GM23248 (cell line): ENCODE data around the gene TLE6. TPM values are rescaled to one million over a fixed set of nuclear protein-coding genes. Genes with fewer than 3 reads are reported as not detected.

ENCODE experiments used
- DNase-seq: peaks from one replicate; pipeline ENCODE4 v3.0.0-alpha.2; 2015
- H2AFZ ChIP-seq: fragments of 200-600 bp; sonication (generic); 2 replicates; pipeline ENCODE4 v1.6.1; 2016; ENCODE audit warnings: antibody characterized with exemption
- H3F3A ChIP-seq: fragments of 200-600 bp; sonication (generic); 2 replicates; pipeline ENCODE4 v1.6.1; 2016; ENCODE audit warnings: mild to moderate bottlenecking, antibody characterized with exemption, mixed run types; ENCODE audit not compliant: insufficient read depth
- H3K27ac ChIP-seq: fragments of 200-600 bp; sonication (generic); 2 replicates; pipeline ENCODE4 v1.5.1; 2016; ENCODE audit warnings: mild to moderate bottlenecking
- H3K27me3 ChIP-seq: fragments of 200-600 bp; sonication (generic); replicated peaks from 2 replicates; pipeline ENCODE4 v1.6.1; 2016; ENCODE audit warnings: mild to moderate bottlenecking; ENCODE audit not compliant: insufficient read depth
- H3K36me3 ChIP-seq: fragments of 200-600 bp; sonication (generic); 2 replicates; pipeline ENCODE4 v1.6.1; 2016; ENCODE audit warnings: low read depth, mild to moderate bottlenecking
- H3K4me1 ChIP-seq: fragments of 200-600 bp; sonication (generic); 2 replicates; pipeline ENCODE4 v1.6.1; 2016; ENCODE audit warnings: mild to moderate bottlenecking; ENCODE audit not compliant: insufficient read depth
- H3K4me2 ChIP-seq: fragments of 200-600 bp; sonication (generic); one replicate; pipeline ENCODE4 v1.6.1; 2016; ENCODE audit warnings: mild to moderate bottlenecking; ENCODE audit not compliant: unreplicated experiment
- H3K4me3 ChIP-seq: fragments of 200-600 bp; sonication (generic); 2 replicates; pipeline ENCODE4 v1.5.1; 2016; ENCODE audit warnings: mild to moderate bottlenecking
- H3K79me2 ChIP-seq: fragments of 200-600 bp; sonication (generic); 2 replicates; pipeline ENCODE4 v1.6.1; 2016; ENCODE audit warnings: mild to moderate bottlenecking; ENCODE audit not compliant: insufficient read depth
- H3K9ac ChIP-seq: fragments of 200-600 bp; sonication (generic); 2 replicates; pipeline ENCODE4 v1.6.1; 2016; ENCODE audit warnings: mild to moderate bottlenecking
- H3K9me2 ChIP-seq: fragments of 200-600 bp; sonication (generic); 2 replicates; pipeline ENCODE4 v1.6.1; 2016; ENCODE audit warnings: mixed run types, mild to moderate bottlenecking, moderate library complexity; ENCODE audit not compliant: insufficient read depth
- H3K9me3 ChIP-seq: fragments of 200-600 bp; sonication (generic); one replicate; pipeline ENCODE4 v1.6.1; 2017; ENCODE audit warnings: low read depth
- H4K20me1 ChIP-seq: fragments of 200-600 bp; sonication (generic); 2 replicates; pipeline ENCODE4 v1.6.0; 2016; ENCODE audit not compliant: insufficient read depth
- EZH2 ChIP-seq: fragments of 200-600 bp; sonication (generic); IDR thresholded peaks from 2 replicates; pipeline ENCODE4 v1.6.1; 2018; ENCODE audit warnings: antibody characterized with exemption, mild to moderate bottlenecking; ENCODE audit not compliant: insufficient read depth, poor library complexity, severe bottlenecking
- EZH2phosphoT487 ChIP-seq: fragments of 200-600 bp; sonication (generic); IDR thresholded peaks from 2 replicates; pipeline ENCODE4 v1.6.1; 2018; ENCODE audit warnings: antibody characterized with exemption, moderate library complexity, mild to moderate bottlenecking, low read depth; ENCODE audit not compliant: insufficient read depth
- WGBS, 2 experiments: methylation state at CpG; one replicate each; pipeline ENCODE4 v1.1.6; 2015 to 2017; ENCODE audit warnings: low lambda C conversion rate in 2 of 2, low coverage in 1 of 2; ENCODE audit errors: missing lambda C conversion rate in 2 of 2; 5-methylcytosine and 5-hydroxymethylcytosine counted together
- in situ Hi-C: fragments of 300-500 bp; cut with MboI; formaldehyde crosslinking; loops from 2 replicates; pipeline ENCODE4 v1.15.0; 2020
- polyA plus RNA-seq: library from polyadenylated mRNA; unstranded; fragments of >200 nt; fragmentation: Nextera tagmentation; extraction: Ambion mirVana; gene quantifications from 2 replicates; pipeline ENCODE4 v1.2.1, GENCODE V29; 2016
- total RNA-seq: library from RNA; depleted of rRNA; stranded (reverse); fragments of >200 nt; shearing (Covaris generic); gene quantifications from 2 replicates; pipeline ENCODE4 v1.2.3, GENCODE V29; 2014

The TLE6 gene
- total and polyA plus RNA-seq, 2 experiments from 2014 or later = 0.21 to 0.65 TPM

DNA sequence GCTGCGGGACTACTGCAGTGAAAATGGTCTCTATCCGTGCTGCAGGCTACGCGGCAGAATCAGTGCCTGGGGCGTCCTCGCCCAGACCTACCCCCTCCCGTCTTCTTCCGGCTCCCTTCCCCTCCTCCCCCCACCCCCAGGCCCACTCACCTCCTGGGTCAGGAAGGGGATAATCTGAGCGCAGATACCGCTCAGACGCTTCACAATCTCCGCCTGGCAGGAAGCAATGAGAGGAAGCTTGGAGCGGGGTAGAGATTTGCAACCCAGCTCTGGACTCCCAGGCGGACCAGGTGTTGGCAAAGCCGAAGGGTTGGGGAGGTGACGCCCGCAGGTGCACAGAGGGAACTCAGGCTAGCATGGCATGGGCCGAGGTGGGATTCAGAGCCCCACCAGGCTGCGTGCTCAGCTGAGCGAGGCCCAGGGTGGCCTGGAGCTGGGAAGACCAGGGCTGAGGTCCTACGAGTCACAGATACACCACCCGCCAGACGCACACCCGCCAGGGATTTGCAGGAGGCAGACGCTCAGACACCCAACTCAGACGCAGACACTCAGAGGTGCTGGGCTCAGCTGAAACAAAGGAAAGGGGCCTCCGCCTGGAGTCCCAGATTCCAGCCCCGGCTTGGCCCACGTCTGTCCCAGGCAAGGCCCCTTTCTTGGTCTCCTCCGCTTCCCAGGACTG is 47.6 kb downstream of the TLE6 start:
- Histone ChIP-seq H2AFZ (no peak overlapping the region), H3K9ac (no peak overlapping the region), H3K9me2 (no peaks in the 10 kb centered on the region), H3K27ac (no peak overlapping the region), H3K79me2 (no peaks in the 10 kb centered on the region), H3K4me2 (no peak overlapping the region), H3K27me3 (no peaks in the 10 kb centered on the region), H3K9me3 (no peaks in the 10 kb centered on the region), H4K20me1 (no peaks in the 10 kb centered on the region), H3K36me3 (no peaks in the 10 kb centered on the region), H3K4me3 (no peak overlapping the region), H3K4me1 (no peaks in the 10 kb centered on the region), H3F3A (no peaks in the 10 kb centered on the region)
- 91% methylated on average over 24 to 29 of the region's 30 CpGs for whole genome bisulfite sequencing, 2 experiments
- in situ Hi-C loops = no loop called here
- no peak for DNase-seq
- TF ChIP-seq EZH2phosphoT487 (no peak), EZH2 (no peak)

- no peak overlapping the region for H3K27ac ChIP-seq
- DNase-seq = no peak
- H3K79me2 ChIP-seq = no peaks in the 10 kb centered on the region
- WGBS, 2 experiments = 84 to 90% methylated on average over 8 to 9 of the region's 9 CpGs
- no peaks in the 10 kb centered on the region for H3F3A ChIP-seq
- no peaks in the 10 kb centered on the region for H3K9me3 ChIP-seq
- no peak overlapping the region for H3K9ac ChIP-seq
- TF ChIP-seq EZH2 (no peak), EZH2phosphoT487 (no peak)
- in situ Hi-C loops = no loop called here
- no peaks in the 10 kb centered on the region for H3K27me3 ChIP-seq
- H4K20me1 ChIP-seq = no peaks in the 10 kb centered on the region
- H3K9me2 ChIP-seq = no peaks in the 10 kb centered on the region
- no peak overlapping the region for H3K4me3 ChIP-seq
- no peak overlapping the region for H3K4me2 ChIP-seq
- no peaks in the 10 kb centered on the region for H3K36me3 ChIP-seq
- H3K4me1 ChIP-seq = no peaks in the 10 kb centered on the region
- H2AFZ ChIP-seq = no peak overlapping the region
Measured at GRCh38 chr19:3025549-3025886, 48.2 kb downstream of the TLE6 start.

- Histone ChIP-seq H3K9me3 (no peaks in the 10 kb centered on the region), H3K79me2 (no peaks in the 10 kb centered on the region), H3K4me1 (no peaks in the 10 kb centered on the region), H3K4me3 (no peak overlapping the region), H3K4me2 (no peak overlapping the region), H3K27ac (no peak overlapping the region), H3K9me2 (no peaks in the 10 kb centered on the region), H2AFZ (no peak overlapping the region), H3K27me3 (no peaks in the 10 kb centered on the region), H4K20me1 (no peaks in the 10 kb centered on the region), H3K9ac (no peak overlapping the region), H3K36me3 (no peaks in the 10 kb centered on the region), H3F3A (0 out of 2 replicates have a peak, but pooled peaks cover 4% of the 10 kb centered on the region)
- WGBS, 2 experiments = 80 to 92% methylated on average over 1 of the region's 1 CpG
- in situ Hi-C loops = no loop called here
- TF ChIP-seq EZH2 = no peak
- no peak for TF ChIP-seq EZH2phosphoT487
- no peak for DNase-seq
Measured at GRCh38 chr19:3026768-3027167, 49.4 kb downstream of the TLE6 start.

DNA sequence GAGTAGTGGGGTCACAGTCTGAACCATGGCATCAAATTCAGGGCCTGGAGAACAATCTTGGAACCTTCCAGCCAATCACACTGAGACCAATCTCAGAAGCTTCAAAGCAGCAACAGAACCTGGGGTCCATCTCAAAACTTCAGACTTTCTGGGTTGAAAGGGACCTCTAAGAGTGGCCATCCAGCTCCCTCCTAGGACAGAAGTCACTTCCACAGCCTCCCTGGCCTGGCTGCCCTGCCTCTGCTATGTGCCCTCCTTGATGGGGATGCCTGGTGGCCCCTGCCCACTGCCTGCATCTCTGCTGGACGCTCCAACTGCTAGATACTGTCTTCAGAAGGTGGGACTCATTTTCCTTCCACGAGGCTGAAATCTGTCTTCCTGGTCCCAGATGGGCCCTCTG is 49.9 kb downstream of the TLE6 start:
- Histone ChIP-seq H3K27me3 (no peaks in the 10 kb centered on the region), H3K27ac (no peak overlapping the region), H3K9me3 (no peaks in the 10 kb centered on the region), H3K4me3 (no peak overlapping the region), H2AFZ (no peak overlapping the region), H3K79me2 (no peaks in the 10 kb centered on the region), H3K9me2 (no peaks in the 10 kb centered on the region), H3K9ac (no peak overlapping the region), H3F3A (0 out of 2 replicates have a peak, but pooled peaks cover 4% of the 10 kb centered on the region), H4K20me1 (no peaks in the 10 kb centered on the region), H3K4me1 (no peaks in the 10 kb centered on the region), H3K36me3 (no peaks in the 10 kb centered on the region), H3K4me2 (no peak overlapping the region)
- no peak for TF ChIP-seq EZH2phosphoT487
- no peak for TF ChIP-seq EZH2
- in situ Hi-C loops = no loop called here
- no peak for DNase-seq
- WGBS, 2 experiments = 70 to 75% methylated on average over 2 of the region's 2 CpGs

DNA sequence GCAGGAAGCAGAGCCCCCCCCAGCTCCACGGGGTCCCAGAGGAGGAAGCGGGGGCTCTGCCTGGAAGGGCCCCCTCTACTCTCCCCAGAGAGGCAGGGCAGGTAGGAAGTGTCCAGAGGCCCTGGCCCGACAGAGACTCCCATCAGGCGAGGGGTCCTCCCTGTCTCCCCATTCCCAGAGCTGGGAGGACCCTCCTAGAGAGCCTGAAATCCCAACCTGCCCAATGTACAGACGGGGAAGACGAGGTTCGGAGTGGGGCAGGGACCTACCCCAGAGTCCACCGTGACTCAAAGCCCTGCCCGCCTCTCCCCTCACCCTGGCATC is 50.6 kb downstream of the TLE6 start:
- Histone ChIP-seq H3K27me3 (no peaks in the 10 kb centered on the region), H3K9me2 (no peaks in the 10 kb centered on the region)
- 90 to 93% methylated on average over 9 of the region's 9 CpGs for WGBS, 2 experiments

More for the DNA sequence above, 50.6 kb downstream of the TLE6 start:
- Histone ChIP-seq H3K79me2 (no peaks in the 10 kb centered on the region), H3F3A (0 out of 2 replicates have a peak, but pooled peaks cover 4% of the 10 kb centered on the region), H3K36me3 (no peaks in the 10 kb centered on the region), H3K4me3 (no peak overlapping the region), H3K9ac (no peak overlapping the region), H3K4me2 (no peak overlapping the region), H3K9me3 (no peaks in the 10 kb centered on the region), H2AFZ (no peak overlapping the region), H3K4me1 (no peaks in the 10 kb centered on the region), H4K20me1 (no peaks in the 10 kb centered on the region), H3K27ac (no peak overlapping the region)
- no peak for TF ChIP-seq EZH2phosphoT487
- no peak for TF ChIP-seq EZH2
- in situ Hi-C loops = no loop called here
- DNase-seq = no peak
